ENCODE data around the gene COQ8B. TPM values are rescaled to one million over a fixed set of nuclear protein-coding genes. Genes with fewer than 3 reads are reported as not detected.

Gene COQ8B
- total RNA-seq, 1 experiment from 2014 or later = 31.3 TPM

DNA sequence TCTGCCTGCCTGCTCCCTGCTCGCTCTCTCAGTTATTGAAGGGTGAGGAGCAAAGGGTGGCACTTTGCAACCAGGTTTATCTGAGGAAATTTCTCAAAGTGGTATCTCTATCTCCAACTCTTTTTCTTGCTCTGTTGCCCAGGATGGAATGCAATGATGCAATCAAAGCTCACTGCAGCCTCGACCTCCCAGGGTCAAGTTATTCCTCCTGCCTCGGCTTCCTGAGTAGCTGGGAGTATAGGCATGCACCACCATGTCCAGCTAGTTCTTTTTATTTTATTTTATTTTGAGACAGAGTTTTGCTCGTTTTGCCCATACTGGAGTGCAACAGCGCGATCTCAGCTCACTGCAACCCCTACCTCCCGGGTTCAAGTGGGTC lies 28.7 kb upstream of the COQ8B start:
- H3K4me2 ChIP-seq (ENCODE audit: low read depth, low read length, poor library complexity, severe bottlenecking) = no peak overlapping the region
- H2AFZ ChIP-seq (ENCODE audit: low read length) = no peak overlapping the region
- H4K20me1 ChIP-seq (ENCODE audit: insufficient read depth, low read depth, low read length) = no peaks in the 10 kb centered on the region
- DNase-seq = no peak
- H3K4me1 ChIP-seq (ENCODE audit: low read length) = peaks cover 26% of the 10 kb centered on the region
- no peaks in the 10 kb centered on the region for H3K36me3 ChIP-seq (ENCODE audit: insufficient read depth, low read length)
- H3K79me2 ChIP-seq (ENCODE audit: low read length) = peaks cover 25% of the 10 kb centered on the region
- no peak overlapping the region for H3K9ac ChIP-seq (ENCODE audit: low read length)
- H3K9me2 ChIP-seq (replicated peaks; ENCODE audit: insufficient read depth, low read length) = no peaks in the 10 kb centered on the region
- no peaks in the 10 kb centered on the region for H3K9me3 ChIP-seq (ENCODE audit: low read length)
- no peaks in the 10 kb centered on the region for H3K27me3 ChIP-seq (ENCODE audit: low read length)
- H3K4me3 ChIP-seq (ENCODE audit: low read length) = no peak overlapping the region
- H3K27ac ChIP-seq (ENCODE audit: low read length) = no peak overlapping the region

DNA sequence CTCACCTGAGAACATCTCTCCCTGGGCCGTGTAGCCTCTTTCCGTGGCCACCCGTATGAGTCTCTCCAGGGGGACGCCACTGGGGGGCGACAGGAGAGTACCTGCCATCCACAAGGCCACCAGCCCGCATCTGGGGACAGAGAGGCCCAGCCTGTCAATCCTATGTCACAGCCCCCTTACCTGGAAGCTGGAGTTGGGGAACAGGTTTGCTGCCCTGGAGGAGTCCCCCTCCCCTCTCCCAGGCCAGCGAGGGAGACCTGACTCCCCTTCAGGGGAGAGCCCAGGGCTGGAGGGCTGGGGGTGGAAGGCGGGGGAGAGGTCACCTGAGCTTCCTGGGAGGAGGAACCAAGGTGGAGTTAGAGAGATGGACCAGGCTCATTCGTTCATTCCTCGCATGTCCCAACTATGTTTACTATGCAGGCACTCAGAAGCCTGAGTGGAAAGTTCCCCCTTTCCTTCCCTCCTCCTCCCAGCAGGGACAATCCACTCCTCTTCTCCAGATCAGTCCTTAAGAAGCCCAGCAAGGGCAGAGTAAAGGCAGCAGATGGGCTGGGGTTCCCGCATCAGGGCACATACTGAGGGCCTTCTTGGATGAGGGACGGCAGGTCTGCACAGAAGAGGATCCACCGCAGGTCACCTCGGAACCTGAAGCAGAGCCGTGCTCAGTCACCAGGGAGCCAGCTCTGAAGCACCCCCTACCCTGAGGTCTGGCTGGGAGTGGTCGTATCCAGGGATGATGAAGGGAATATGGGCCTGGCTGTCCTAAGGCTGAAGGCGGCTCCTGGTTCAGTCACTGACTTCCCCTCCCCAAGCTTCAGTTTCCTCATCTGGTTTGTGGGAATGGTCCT lies 28.1 kb upstream of the COQ8B start:
- H3K27me3 ChIP-seq (ENCODE audit: low read length) = no peaks in the 10 kb centered on the region
- no peaks in the 10 kb centered on the region for H4K20me1 ChIP-seq (ENCODE audit: insufficient read depth, low read depth, low read length)
- H2AFZ ChIP-seq (ENCODE audit: low read length) = no peak overlapping the region
- DNase-seq = peak; percentile 72
- peaks cover 21% of the 10 kb centered on the region for H3K4me1 ChIP-seq (ENCODE audit: low read length)
- no peaks in the 10 kb centered on the region for H3K9me2 ChIP-seq (replicated peaks; ENCODE audit: insufficient read depth, low read length)
- no peak overlapping the region for H3K4me3 ChIP-seq (ENCODE audit: low read length)
- H3K4me2 ChIP-seq (ENCODE audit: low read depth, low read length, poor library complexity, severe bottlenecking) = no peak overlapping the region
- no peaks in the 10 kb centered on the region for H3K9me3 ChIP-seq (ENCODE audit: low read length)
- H3K9ac ChIP-seq (ENCODE audit: low read length) = no peak overlapping the region
- H3K27ac ChIP-seq (ENCODE audit: low read length) = no peak overlapping the region
- peaks cover 20% of the 10 kb centered on the region for H3K79me2 ChIP-seq (ENCODE audit: low read length)
- H3K36me3 ChIP-seq (ENCODE audit: insufficient read depth, low read length) = no peaks in the 10 kb centered on the region

DNA sequence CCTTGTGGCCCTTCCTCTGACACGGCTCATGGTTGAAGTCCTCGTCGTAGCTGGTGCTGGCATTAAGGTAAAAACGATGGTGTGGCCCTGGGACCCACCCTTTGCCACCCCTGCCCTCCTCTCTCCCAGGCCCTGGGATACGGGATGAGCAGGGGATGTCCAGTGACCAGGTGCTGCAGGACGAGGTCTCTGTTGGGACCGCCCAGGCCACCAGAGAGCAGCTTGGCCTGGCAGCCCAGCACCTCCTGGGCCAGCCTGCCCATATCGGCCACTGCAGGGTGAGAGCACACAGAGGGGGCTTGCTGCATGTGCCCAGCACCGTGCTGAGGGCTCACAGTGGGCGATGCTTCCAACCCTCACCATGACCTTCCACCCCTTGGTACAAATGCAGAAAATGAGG lies 27.2 kb upstream of the COQ8B start:
- Histone ChIP-seq H3K9me2 (replicated peaks; ENCODE audit: insufficient read depth, low read length) (no peaks in the 10 kb centered on the region), H3K4me3 (ENCODE audit: low read length) (no peak overlapping the region), H3K27me3 (ENCODE audit: low read length) (no peaks in the 10 kb centered on the region), H3K79me2 (ENCODE audit: low read length) (peaks cover 13% of the 10 kb centered on the region), H3K27ac (ENCODE audit: low read length) (no peak overlapping the region), H3K9me3 (ENCODE audit: low read length) (no peaks in the 10 kb centered on the region), H4K20me1 (ENCODE audit: insufficient read depth, low read depth, low read length) (no peaks in the 10 kb centered on the region), H3K36me3 (ENCODE audit: insufficient read depth, low read length) (no peaks in the 10 kb centered on the region), H2AFZ (ENCODE audit: low read length) (no peak overlapping the region), H3K4me1 (ENCODE audit: low read length) (peaks cover 13% of the 10 kb centered on the region), H3K4me2 (ENCODE audit: low read depth, low read length, poor library complexity, severe bottlenecking) (no peak overlapping the region), H3K9ac (ENCODE audit: low read length) (no peak overlapping the region)
- DNase-seq = no peak

DNA sequence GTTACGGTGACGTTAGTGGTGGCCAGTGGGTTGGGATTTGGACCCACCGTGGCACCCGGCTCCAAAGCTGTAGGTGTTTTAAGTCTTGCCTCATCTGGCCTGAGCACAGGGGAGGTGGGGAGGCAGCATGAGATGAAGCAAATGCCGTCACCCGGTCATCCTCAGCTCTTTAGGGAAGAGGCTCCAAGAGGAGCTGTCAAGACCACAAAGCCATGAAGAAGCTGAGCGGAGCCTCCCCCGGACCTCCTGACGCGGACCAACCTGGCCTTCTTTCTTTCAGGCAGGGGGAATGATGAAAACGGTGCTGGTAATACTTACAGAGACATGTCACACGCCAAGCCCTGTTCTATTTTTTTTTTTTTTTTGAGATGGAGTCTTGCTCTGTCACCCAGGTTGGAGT lies 26.2 kb upstream of the COQ8B start:
- H3K4me3 ChIP-seq (ENCODE audit: low read length) = no peak overlapping the region
- peaks cover 2% of the 10 kb centered on the region for H3K4me1 ChIP-seq (ENCODE audit: low read length)
- no peak overlapping the region for H3K4me2 ChIP-seq (ENCODE audit: low read depth, low read length, poor library complexity, severe bottlenecking)
- H3K27ac ChIP-seq (ENCODE audit: low read length) = no peak overlapping the region
- no peaks in the 10 kb centered on the region for H4K20me1 ChIP-seq (ENCODE audit: insufficient read depth, low read depth, low read length)
- no peak overlapping the region for H2AFZ ChIP-seq (ENCODE audit: low read length)
- no peak overlapping the region for H3K9ac ChIP-seq (ENCODE audit: low read length)
- no peaks in the 10 kb centered on the region for H3K27me3 ChIP-seq (ENCODE audit: low read length)
- H3K9me3 ChIP-seq (ENCODE audit: low read length) = no peaks in the 10 kb centered on the region
- H3K79me2 ChIP-seq (ENCODE audit: low read length) = peaks cover 4% of the 10 kb centered on the region
- H3K9me2 ChIP-seq (replicated peaks; ENCODE audit: insufficient read depth, low read length) = no peaks in the 10 kb centered on the region
- no peaks in the 10 kb centered on the region for H3K36me3 ChIP-seq (ENCODE audit: insufficient read depth, low read length)
- no peak for DNase-seq

DNA sequence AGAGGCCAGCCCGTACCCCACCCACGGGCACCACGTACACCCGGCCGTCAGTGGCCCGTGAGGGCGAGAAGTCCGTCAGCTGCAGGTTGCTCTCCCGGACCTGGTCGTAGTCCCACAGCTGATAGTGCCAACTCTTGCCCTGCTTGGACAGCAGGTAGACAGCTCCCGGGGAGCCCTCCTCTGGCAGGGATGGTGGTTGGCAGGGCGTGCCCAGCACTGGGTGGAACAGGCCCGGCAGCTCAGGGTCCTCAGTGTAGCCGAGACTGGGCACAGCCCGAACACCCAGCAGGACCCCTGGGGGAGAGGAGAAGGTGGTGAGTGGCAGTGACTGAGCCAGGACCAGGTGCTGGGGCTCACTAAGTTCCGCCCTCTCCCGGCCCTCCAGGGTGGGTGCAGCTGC lies 25.8 kb upstream of the COQ8B start:
- H3K9ac ChIP-seq (ENCODE audit: low read length) = no peak overlapping the region
- no peak overlapping the region for H3K27ac ChIP-seq (ENCODE audit: low read length)
- no peaks in the 10 kb centered on the region for H3K79me2 ChIP-seq (ENCODE audit: low read length)
- H2AFZ ChIP-seq (ENCODE audit: low read length) = no peak overlapping the region
- no peaks in the 10 kb centered on the region for H3K27me3 ChIP-seq (ENCODE audit: low read length)
- H3K4me2 ChIP-seq (ENCODE audit: low read depth, low read length, poor library complexity, severe bottlenecking) = no peak overlapping the region
- no peaks in the 10 kb centered on the region for H3K36me3 ChIP-seq (ENCODE audit: insufficient read depth, low read length)
- H4K20me1 ChIP-seq (ENCODE audit: insufficient read depth, low read depth, low read length) = no peaks in the 10 kb centered on the region
- DNase-seq = no peak
- H3K9me2 ChIP-seq (replicated peaks; ENCODE audit: insufficient read depth, low read length) = no peaks in the 10 kb centered on the region
- no peaks in the 10 kb centered on the region for H3K4me1 ChIP-seq (ENCODE audit: low read length)
- H3K9me3 ChIP-seq (ENCODE audit: low read length) = no peaks in the 10 kb centered on the region
- H3K4me3 ChIP-seq (ENCODE audit: low read length) = no peak overlapping the region

DNA sequence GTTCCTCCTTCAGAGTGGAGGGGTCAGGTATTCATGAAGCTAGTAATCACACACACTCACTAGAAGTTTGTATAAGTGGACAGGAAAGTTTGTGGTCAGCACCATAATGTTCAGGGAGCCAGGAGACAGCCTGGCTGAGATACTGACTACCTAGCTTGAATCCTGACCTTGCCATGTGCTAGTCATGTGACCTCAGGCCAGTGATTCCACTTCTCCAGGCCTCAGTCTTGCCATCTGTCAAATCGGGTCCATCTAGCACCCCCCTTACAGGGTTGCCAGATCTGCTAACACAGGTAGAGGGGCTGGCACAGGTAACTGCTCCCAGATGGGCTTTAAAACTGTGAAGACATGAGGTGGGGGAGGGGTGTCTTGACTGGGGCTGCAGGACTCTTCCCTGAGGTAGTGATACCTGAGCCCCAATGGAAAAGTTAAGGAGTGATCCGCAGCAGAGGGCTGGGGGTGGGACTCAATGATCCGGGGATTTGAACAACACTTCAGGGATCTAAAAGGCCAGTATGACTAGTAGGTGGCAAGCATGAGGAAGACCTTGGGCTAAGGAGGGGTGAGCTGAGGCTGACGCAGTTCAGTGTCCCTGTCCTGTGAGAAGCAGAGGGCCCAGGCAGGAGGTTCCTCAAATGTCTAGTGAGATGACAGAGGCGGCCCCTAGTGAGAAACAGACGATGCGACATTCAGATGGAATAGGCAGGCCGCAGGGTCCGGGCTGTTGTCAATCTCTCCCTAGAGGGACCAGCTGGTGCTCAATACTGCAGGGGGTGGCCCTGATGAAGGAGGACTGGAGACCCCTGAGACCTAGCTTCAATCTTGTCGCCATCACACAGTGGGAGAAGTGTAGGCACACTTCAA lies 25.1 kb upstream of the COQ8B start:
- Histone ChIP-seq H3K79me2 (ENCODE audit: low read length) (no peaks in the 10 kb centered on the region), H3K27ac (ENCODE audit: low read length) (no peak overlapping the region), H3K9me2 (replicated peaks; ENCODE audit: insufficient read depth, low read length) (no peaks in the 10 kb centered on the region), H3K9me3 (ENCODE audit: low read length) (no peaks in the 10 kb centered on the region), H4K20me1 (ENCODE audit: insufficient read depth, low read depth, low read length) (no peaks in the 10 kb centered on the region), H3K4me3 (ENCODE audit: low read length) (no peak overlapping the region), H2AFZ (ENCODE audit: low read length) (no peak overlapping the region), H3K9ac (ENCODE audit: low read length) (no peak overlapping the region), H3K4me1 (ENCODE audit: low read length) (no peaks in the 10 kb centered on the region), H3K4me2 (ENCODE audit: low read depth, low read length, poor library complexity, severe bottlenecking) (no peak overlapping the region), H3K27me3 (ENCODE audit: low read length) (no peaks in the 10 kb centered on the region), H3K36me3 (ENCODE audit: insufficient read depth, low read length) (no peaks in the 10 kb centered on the region)
- DNase-seq = no peak

DNA sequence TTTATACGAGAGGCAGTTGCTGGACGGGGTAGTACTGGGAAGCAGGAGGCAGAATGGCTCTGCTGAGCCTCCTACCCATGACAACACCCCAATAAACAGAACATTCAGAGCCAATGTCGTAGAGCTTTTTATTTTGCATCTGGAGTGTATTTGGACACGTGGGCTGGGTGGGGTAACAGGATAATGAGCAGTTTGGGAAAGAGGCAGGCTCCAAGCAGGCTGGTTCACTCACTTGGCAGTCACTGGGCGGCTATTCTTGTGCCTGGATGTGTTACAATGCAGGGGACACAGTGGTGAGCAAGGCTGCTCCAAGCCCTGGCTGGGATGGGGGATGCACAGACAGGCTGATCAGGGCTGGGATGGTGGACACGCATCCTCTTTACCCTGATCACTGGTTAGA lies 24.1 kb upstream of the COQ8B start:
- Histone ChIP-seq H4K20me1 (ENCODE audit: insufficient read depth, low read depth, low read length) (no peaks in the 10 kb centered on the region), H2AFZ (ENCODE audit: low read length) (no peak overlapping the region), H3K4me1 (ENCODE audit: low read length) (no peaks in the 10 kb centered on the region), H3K9me3 (ENCODE audit: low read length) (no peaks in the 10 kb centered on the region), H3K36me3 (ENCODE audit: insufficient read depth, low read length) (no peaks in the 10 kb centered on the region), H3K9ac (ENCODE audit: low read length) (no peak overlapping the region), H3K9me2 (replicated peaks; ENCODE audit: insufficient read depth, low read length) (no peaks in the 10 kb centered on the region), H3K27me3 (ENCODE audit: low read length) (no peaks in the 10 kb centered on the region), H3K27ac (ENCODE audit: low read length) (no peak overlapping the region), H3K4me3 (ENCODE audit: low read length) (no peak overlapping the region), H3K79me2 (ENCODE audit: low read length) (no peaks in the 10 kb centered on the region), H3K4me2 (ENCODE audit: low read depth, low read length, poor library complexity, severe bottlenecking) (no peak overlapping the region)
- no peak for DNase-seq

DNA sequence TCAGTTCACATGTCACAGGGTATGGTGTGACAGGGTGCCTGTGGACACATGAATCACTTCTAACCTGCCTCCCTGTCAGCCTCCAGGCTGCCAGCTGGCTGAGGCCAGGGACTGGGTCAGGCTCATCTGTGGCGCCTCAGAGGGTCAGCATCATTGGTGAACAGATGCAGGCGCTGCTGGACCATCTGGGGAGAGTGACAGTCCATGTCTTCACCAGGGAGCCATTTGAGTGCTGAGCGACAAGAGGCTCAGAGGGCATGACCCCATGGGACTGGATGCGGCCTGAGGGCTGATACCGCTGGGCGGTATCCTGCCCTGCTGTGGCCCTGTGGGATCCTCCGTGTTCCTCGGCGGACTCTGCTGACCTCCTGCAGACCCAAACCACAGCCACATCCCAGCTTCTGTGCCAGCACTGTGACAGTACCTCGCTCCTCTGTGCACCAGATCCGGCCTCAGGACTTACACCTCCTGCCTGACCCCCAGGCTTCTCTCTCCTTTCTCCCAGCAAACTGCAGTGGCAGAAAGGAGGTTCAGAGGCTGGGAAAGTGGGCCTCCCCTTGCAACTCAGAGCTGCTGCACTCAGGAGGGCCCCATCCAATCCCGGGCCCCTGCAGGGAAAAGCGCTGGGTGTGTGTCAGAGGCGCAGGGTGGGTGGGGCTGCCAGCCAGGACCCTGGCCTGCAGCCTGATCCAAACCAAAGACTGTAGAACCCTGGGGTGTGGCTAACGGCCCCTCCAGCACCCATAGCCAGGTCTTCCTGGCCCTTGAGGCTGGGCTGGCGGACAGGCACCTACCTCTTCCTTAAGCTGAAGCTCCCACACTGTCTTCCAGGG lies 23.4 kb upstream of the COQ8B start:
- Histone ChIP-seq H3K4me3 (ENCODE audit: low read length) (no peak overlapping the region), H3K27me3 (ENCODE audit: low read length) (no peaks in the 10 kb centered on the region), H3K4me2 (ENCODE audit: low read depth, low read length, poor library complexity, severe bottlenecking) (no peak overlapping the region), H3K27ac (ENCODE audit: low read length) (no peak overlapping the region), H3K9me2 (replicated peaks; ENCODE audit: insufficient read depth, low read length) (no peaks in the 10 kb centered on the region), H3K36me3 (ENCODE audit: insufficient read depth, low read length) (0 out of 2 replicates have a peak, but pooled peaks cover 2% of the 10 kb centered on the region), H2AFZ (ENCODE audit: low read length) (no peak overlapping the region), H3K79me2 (ENCODE audit: low read length) (no peaks in the 10 kb centered on the region), H4K20me1 (ENCODE audit: insufficient read depth, low read depth, low read length) (no peaks in the 10 kb centered on the region), H3K9me3 (ENCODE audit: low read length) (no peaks in the 10 kb centered on the region), H3K9ac (ENCODE audit: low read length) (no peak overlapping the region), H3K4me1 (ENCODE audit: low read length) (no peaks in the 10 kb centered on the region)
- no peak for DNase-seq

Measured in Karpas-422 (cell line).